ENCODE measurements around the gene CFTR.
"Not testable (repeated sequence)": the region's sequence is repeated elsewhere in the genome, so short reads cannot be mapped to it uniquely, and the experiment has no call there.

The CFTR gene

DNA sequence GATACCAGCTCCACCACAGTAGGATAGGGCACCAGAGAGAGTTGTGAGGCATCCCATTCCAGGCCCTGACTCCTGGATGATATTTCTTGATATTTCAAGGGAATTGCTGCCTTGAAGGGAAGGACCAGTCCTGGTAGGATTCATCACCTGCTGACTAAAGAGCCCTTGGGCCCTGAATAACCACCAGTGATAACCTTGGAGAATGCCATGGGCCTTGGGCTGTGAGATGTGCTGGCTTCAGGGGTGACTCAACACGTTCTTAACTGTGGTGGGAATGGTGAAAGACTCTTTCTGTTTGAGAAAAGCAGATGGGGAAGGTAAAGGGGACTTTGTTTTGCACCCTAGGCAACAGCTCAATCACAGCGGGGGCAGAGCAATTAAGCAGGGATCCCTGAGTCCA, 31.2 kb upstream of the CFTR start:
- Histone ChIP-seq H3K36me3 (replicated peaks) (no peaks in the 10 kb centered on the region), H3K27me3 (replicated peaks) (no peaks in the 10 kb centered on the region), H3K4me3 (ENCODE audit: low read depth, low read length) (no peak overlapping the region), H3K27ac (no peak overlapping the region)
- TF ChIP-seq, protein P1, sequence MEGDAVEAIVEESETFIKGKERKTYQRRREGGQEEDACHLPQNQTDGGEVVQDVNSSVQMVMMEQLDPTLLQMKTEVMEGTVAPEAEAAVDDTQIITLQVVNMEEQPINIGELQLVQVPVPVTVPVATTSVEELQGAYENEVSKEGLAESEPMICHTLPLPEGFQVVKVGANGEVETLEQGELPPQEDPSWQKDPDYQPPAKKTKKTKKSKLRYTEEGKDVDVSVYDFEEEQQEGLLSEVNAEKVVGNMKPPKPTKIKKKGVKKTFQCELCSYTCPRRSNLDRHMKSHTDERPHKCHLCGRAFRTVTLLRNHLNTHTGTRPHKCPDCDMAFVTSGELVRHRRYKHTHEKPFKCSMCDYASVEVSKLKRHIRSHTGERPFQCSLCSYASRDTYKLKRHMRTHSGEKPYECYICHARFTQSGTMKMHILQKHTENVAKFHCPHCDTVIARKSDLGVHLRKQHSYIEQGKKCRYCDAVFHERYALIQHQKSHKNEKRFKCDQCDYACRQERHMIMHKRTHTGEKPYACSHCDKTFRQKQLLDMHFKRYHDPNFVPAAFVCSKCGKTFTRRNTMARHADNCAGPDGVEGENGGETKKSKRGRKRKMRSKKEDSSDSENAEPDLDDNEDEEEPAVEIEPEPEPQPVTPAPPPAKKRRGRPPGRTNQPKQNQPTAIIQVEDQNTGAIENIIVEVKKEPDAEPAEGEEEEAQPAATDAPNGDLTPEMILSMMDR (IDR thresholded peaks at IDR 0.05; ENCODE audit: low read depth, low read length, missing control alignments) = no peak
- DNase-seq = no peak
- in situ Hi-C loops (cut with HindIII; ENCODE audit: low pct_ligation_motif_present, low sequenced_read_pairs) = no loop called here

GRCh38 chr7:117458977-117459583, 20.7 kb upstream of the CFTR start:
- no peak overlapping the region for H3K4me3 ChIP-seq (ENCODE audit: low read depth, low read length)
- H3K27ac ChIP-seq = no peak overlapping the region
- TF ChIP-seq, protein P1 (IDR thresholded peaks at IDR 0.05; ENCODE audit: low read depth, low read length, missing control alignments) = peak; percentile 54
- DNase-seq = no peak
- H3K36me3 ChIP-seq (replicated peaks) = no peaks in the 10 kb centered on the region
- in situ Hi-C loops (cut with HindIII; ENCODE audit: low pct_ligation_motif_present, low sequenced_read_pairs) = no loop called here
- H3K27me3 ChIP-seq (replicated peaks) = no peaks in the 10 kb centered on the region

DNA sequence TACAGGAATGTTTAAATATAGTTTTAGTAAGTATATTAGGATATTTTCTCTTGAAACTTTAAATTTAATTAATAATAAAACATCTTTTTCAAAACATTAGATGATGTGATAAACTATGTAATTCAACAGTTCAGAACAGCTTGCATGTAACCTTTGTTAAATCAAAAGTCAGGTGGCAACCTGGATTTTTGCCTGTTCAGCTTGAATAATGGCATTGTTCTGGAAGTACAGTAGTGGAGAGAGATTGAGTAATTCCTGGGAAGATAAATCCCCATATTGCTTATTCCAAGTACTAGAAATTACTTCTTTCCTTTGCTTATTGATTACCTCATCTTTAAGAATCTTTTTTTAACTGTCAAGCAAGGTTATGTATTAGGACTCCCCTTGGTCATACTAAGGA, 20.1 kb upstream of the CFTR start:
- in situ Hi-C loops (cut with HindIII; ENCODE audit: low pct_ligation_motif_present, low sequenced_read_pairs) = no loop called here
- H3K4me3 ChIP-seq (ENCODE audit: low read depth, low read length) = no peak overlapping the region
- TF ChIP-seq, protein P1 (IDR thresholded peaks at IDR 0.05; ENCODE audit: low read depth, low read length, missing control alignments) = no peak
- no peaks in the 10 kb centered on the region for H3K36me3 ChIP-seq (replicated peaks)
- no peak overlapping the region for H3K27ac ChIP-seq
- no peak for DNase-seq
- no peaks in the 10 kb centered on the region for H3K27me3 ChIP-seq (replicated peaks)

DNA sequence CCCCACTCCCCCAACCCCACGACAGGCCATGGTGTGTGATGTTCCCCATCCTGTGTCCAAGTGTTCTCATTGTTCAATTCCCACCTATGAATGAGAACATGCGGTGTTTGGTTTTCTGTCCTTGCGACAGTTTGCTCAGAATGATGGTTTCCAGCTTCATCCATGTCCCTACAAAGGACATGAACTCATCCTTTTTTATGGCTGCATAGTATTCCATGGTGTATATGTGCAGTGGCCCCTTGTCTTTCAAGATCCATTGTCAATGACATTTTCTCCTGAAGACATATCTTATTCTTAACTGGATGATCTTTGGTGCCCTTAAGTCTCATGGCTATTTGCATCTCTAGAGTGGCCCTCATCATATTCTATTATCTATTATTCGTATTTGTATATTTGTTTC, 19.0 kb upstream of the CFTR start:
- H3K36me3 ChIP-seq (replicated peaks); H3K27ac ChIP-seq; in situ Hi-C loops (cut with HindIII; ENCODE audit: low pct_ligation_motif_present, low sequenced_read_pairs); H3K4me3 ChIP-seq (ENCODE audit: low read depth, low read length); H3K27me3 ChIP-seq (replicated peaks); DNase-seq: not testable (repeated sequence)

DNA sequence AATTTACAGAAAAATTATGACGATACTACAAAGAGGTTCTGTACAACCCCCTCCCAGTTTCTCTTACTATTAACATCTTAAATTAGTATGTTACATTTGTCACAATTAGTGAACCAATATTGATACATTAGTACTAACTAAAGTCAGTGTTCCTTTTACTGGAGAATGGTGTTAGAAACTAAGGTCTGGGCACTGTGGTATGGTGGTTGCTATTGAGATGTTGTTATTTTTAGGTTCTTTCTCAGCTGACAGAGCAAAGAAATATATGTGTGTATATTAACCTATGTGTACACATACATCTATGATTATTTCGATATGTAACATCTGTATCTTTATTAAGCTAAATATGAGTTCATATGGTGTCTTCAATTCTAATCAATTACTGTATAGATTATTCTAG, 11.7 kb upstream of the CFTR start:
- in situ Hi-C loops (cut with HindIII; ENCODE audit: low pct_ligation_motif_present, low sequenced_read_pairs) = no loop called here
- H3K4me3 ChIP-seq (ENCODE audit: low read depth, low read length) = no peak overlapping the region
- no peaks in the 10 kb centered on the region for H3K36me3 ChIP-seq (replicated peaks)
- H3K27ac ChIP-seq = no peak overlapping the region
- TF ChIP-seq, protein P1 (IDR thresholded peaks at IDR 0.05; ENCODE audit: low read depth, low read length, missing control alignments) = no peak
- no peak for DNase-seq
- H3K27me3 ChIP-seq (replicated peaks) = no peaks in the 10 kb centered on the region

DNA sequence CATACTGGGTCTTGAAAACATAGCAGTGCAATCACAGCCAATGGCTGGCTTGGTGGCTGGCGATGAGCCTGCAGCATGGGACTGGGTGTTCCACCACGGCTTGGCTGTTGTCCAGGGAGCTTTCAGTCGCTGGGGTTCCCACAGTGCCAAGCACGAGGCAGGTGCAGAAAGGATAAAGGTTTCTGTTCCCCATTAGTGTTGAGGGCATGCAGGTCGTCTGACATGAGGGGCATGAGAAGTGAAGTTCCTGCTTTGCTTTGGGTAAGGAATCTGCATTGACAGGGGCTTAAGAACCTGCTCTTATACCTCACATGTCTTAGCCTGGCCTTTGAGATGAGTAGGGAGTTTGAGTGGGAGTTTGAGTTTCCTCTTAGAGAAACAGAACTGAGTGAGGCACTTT, 9.0 kb upstream of the CFTR start:
- Histone ChIP-seq H3K36me3 (replicated peaks) (no peaks in the 10 kb centered on the region), H3K27ac (no peak overlapping the region), H3K27me3 (replicated peaks) (no peaks in the 10 kb centered on the region), H3K4me3 (ENCODE audit: low read depth, low read length) (no peak overlapping the region)
- in situ Hi-C loops (cut with HindIII; ENCODE audit: low pct_ligation_motif_present, low sequenced_read_pairs) = no loop called here
- DNase-seq = no peak
- TF ChIP-seq, protein P1 (IDR thresholded peaks at IDR 0.05; ENCODE audit: low read depth, low read length, missing control alignments) = no peak

Data from brain microvascular endothelial cell (primary cell).